Fibroblast of villous mesenchyme (primary cell): ENCODE results near the gene ADAMTS18. TPM values are rescaled to one million over a fixed set of nuclear protein-coding genes. Genes with fewer than 3 reads are reported as not detected.

Experiments
- DNase-seq: peaks from one replicate; pipeline ENCODE4 v3.0.0-alpha.2; 2010; ENCODE audit warnings: low read depth
- H3K4me3 ChIP-seq: 2 replicates; pipeline ENCODE4 v1.5.1; 2011; ENCODE audit warnings: low read depth, mild to moderate bottlenecking, low read length
- CTCF ChIP-seq: IDR thresholded peaks from 2 replicates; pipeline ENCODE4 v1.5.1; 2012; ENCODE audit warnings: low read depth, mild to moderate bottlenecking, low read length; ENCODE audit not compliant: insufficient read depth
- total RNA-seq: library from RNA; depleted of rRNA; stranded (reverse); fragments of >200 nt; gene quantifications from 2 replicates; pipeline ENCODE4 v1.2.3, GENCODE V29; 2012

The ADAMTS18 gene
- total RNA-seq, 1 donor = not detected

- no peak for DNase-seq
- no peak overlapping the region for H3K4me3 ChIP-seq
- TF ChIP-seq CTCF = no peak
Observed at GRCh38 chr16:77238593-77238992, 196.2 kb downstream of the ADAMTS18 start.

- H3K4me3 ChIP-seq = peak overlapping the region; percentile 1
- peak; percentile 100 for TF ChIP-seq CTCF
- peak; percentile 79 for DNase-seq
Observed at GRCh38 chr16:77236063-77236511, 198.7 kb downstream of the ADAMTS18 start.

GRCh38 chr16:77234611-77235010 lies 200.2 kb downstream of the ADAMTS18 start:
- no peak for TF ChIP-seq CTCF
- no peak overlapping the region for H3K4me3 ChIP-seq
- peak; percentile 6 for DNase-seq

GRCh38 chr16:77233799-77234519 lies 200.9 kb downstream of the ADAMTS18 start:
- DNase-seq = no peak
- no peak overlapping the region for H3K4me3 ChIP-seq
- TF ChIP-seq CTCF = no peak

Other genes starting within 250 kb of the ADAMTS18 start
- gene MON1B, start 243.8 kb downstream of the ADAMTS18 start, total RNA-seq = 10.4 and 11.0 TPM in 2 replicates
- gene SYCE1L, start 235.6 kb downstream of the ADAMTS18 start, total RNA-seq = 0.32 TPM in 1 of 2 replicates, not detected in the other